Tibial nerve (tissue), 4 donors: Measurements from ENCODE around the gene CNTN2. TPM values are rescaled to one million over a fixed set of nuclear protein-coding genes. Genes with fewer than 3 reads are reported as not detected.

Experiments used
- DNase-seq, 2 donors: peaks; one replicate each; pipeline ENCODE4 v3.0.0-alpha.2; 2019; ENCODE audit warnings: low spot score in 2 of 2
- H3K27ac ChIP-seq, 4 donors: fragments of 200-600 bp; sonication (generic) in 3 of 4; one replicate each; pipeline ENCODE4 v1.5.1; 2017 to 2019; ENCODE audit warnings: mild to moderate bottlenecking in 1 of 4
- H3K27me3 ChIP-seq, 2 donors: fragments of 200-600 bp; sonication (generic) in 1 of 2; one replicate each; pipeline versions ENCODE4 v1.5.1 to v1.6.0; 2017 to 2019
- H3K36me3 ChIP-seq, 3 donors: fragments of 200-600 bp; sonication (generic); one replicate each; pipeline ENCODE4 v1.5.1; 2018 to 2019
- H3K4me1 ChIP-seq, 4 donors: fragments of 200-600 bp; sonication (generic) in 3 of 4; one replicate each; pipeline ENCODE4 v1.5.1; 2017 to 2019
- H3K4me3 ChIP-seq, 4 donors: fragments of 200-600 bp; sonication (generic) in 3 of 4; one replicate each; pipeline ENCODE4 v1.5.1; 2017 to 2019; ENCODE audit warnings: mild to moderate bottlenecking in 1 of 4, moderate library complexity in 1 of 4
- H3K9me3 ChIP-seq, 4 donors: fragments of 200-600 bp; sonication (generic) in 3 of 4; one replicate each; pipeline ENCODE4 v1.5.1; 2017 to 2019
- EP300 ChIP-seq, 2 donors: sonication (generic); formaldehyde crosslinking; IDR thresholded peaks; one replicate each; pipeline ENCODE4 v1.6.1; 2017; ENCODE audit warnings: antibody characterized with exemption in 2 of 2, mild to moderate bottlenecking in 1 of 2
- POLR2A ChIP-seq, 2 donors: fragments of 450-650 bp; IDR thresholded peaks; one replicate each; pipeline ENCODE4 v1.6.1; 2017; ENCODE audit warnings: antibody characterized with exemption in 2 of 2, mild to moderate bottlenecking in 2 of 2, moderate library complexity in 2 of 2
- WGBS, 2 donors: methylation state at CpG; one replicate each; pipeline ENCODE4 v1.1.5; 2018; 5-methylcytosine and 5-hydroxymethylcytosine counted together
- total RNA-seq, 4 donors: library from RNA; depleted of rRNA; stranded (reverse); fragments of >200 nt; gene quantifications; one replicate each; pipeline ENCODE4 v1.1.0, GENCODE V29; 2016
- TF ChIP-seq, protein P1 (sequence below), 5 experiments: fragments of 200-600 bp in 3 of 5; fragments of 450-650 bp in 2 of 5; sonication (generic) in 3 of 5; IDR thresholded peaks; one replicate each; pipeline ENCODE4 v1.5.1; 2016 to 2019; ENCODE audit warnings: antibody characterized with exemption in 5 of 5, mild to moderate bottlenecking in 3 of 5, moderate library complexity in 2 of 5

Gene CNTN2
- total RNA-seq, 4 donors from 2014 or later = 6.1 to 22.2 (median 12.2) TPM

GRCh38 chr1:205028924-205029323 lies 14.1 kb upstream of the CNTN2 start:
- no peaks in the 10 kb centered on the region for H3K9me3 ChIP-seq
- no peaks in the 10 kb centered on the region for H3K4me1 ChIP-seq
- DNase-seq = no peak
- no peaks in the 10 kb centered on the region for H3K36me3 ChIP-seq
- H3K27ac ChIP-seq = no peak overlapping the region
- TF ChIP-seq, protein P1, sequence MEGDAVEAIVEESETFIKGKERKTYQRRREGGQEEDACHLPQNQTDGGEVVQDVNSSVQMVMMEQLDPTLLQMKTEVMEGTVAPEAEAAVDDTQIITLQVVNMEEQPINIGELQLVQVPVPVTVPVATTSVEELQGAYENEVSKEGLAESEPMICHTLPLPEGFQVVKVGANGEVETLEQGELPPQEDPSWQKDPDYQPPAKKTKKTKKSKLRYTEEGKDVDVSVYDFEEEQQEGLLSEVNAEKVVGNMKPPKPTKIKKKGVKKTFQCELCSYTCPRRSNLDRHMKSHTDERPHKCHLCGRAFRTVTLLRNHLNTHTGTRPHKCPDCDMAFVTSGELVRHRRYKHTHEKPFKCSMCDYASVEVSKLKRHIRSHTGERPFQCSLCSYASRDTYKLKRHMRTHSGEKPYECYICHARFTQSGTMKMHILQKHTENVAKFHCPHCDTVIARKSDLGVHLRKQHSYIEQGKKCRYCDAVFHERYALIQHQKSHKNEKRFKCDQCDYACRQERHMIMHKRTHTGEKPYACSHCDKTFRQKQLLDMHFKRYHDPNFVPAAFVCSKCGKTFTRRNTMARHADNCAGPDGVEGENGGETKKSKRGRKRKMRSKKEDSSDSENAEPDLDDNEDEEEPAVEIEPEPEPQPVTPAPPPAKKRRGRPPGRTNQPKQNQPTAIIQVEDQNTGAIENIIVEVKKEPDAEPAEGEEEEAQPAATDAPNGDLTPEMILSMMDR (IDR thresholded peaks at IDR 0.05) = no peak
- TF ChIP-seq EP300 (IDR thresholded peaks at IDR 0.05) = no peak
- no peak for TF ChIP-seq POLR2A (IDR thresholded peaks at IDR 0.05)
- H3K27me3 ChIP-seq = no peaks in the 10 kb centered on the region
- 66 to 74% methylated on average over 4 of the region's 4 CpGs for WGBS, 2 donors
- no peak overlapping the region for H3K4me3 ChIP-seq

- Histone ChIP-seq H3K27me3 (no peaks in the 10 kb centered on the region), H3K27ac (no peak overlapping the region), H3K4me3 (no peak overlapping the region), H3K9me3 (no peaks in the 10 kb centered on the region), H3K36me3 (no peaks in the 10 kb centered on the region), H3K4me1 (no peaks in the 10 kb centered on the region)
- DNase-seq = no peak
- TF ChIP-seq POLR2A (IDR thresholded peaks at IDR 0.05) = no peak
- no peak for TF ChIP-seq EP300 (IDR thresholded peaks at IDR 0.05)
- TF ChIP-seq, protein P1 (IDR thresholded peaks at IDR 0.05) = no peak
- WGBS, 2 donors = 64 to 66% methylated on average over 6 of the region's 6 CpGs
Observed at GRCh38 chr1:205030241-205030640, 12.8 kb upstream of the CNTN2 start.

DNA sequence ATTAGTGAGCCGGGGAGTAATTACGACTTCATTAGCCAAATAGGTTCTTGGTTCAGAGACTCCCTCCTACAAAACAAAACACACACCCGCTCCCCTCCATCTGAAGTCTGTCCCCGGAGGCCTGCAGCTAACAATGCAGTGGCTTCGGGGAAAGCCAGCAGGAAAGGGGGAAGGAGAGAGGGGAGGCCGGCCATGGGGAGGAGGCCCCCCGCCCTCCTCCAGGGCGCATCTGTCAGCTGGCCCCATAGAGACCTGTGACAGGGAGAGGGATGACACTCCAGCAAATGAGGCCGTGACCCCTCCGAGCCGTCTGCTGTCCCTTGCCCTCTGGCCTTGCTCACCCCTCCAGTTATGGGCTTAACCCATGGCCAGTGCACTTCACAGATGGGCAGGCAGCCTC lies 12.1 kb upstream of the CNTN2 start:
- Histone ChIP-seq H3K4me3 (no peak overlapping the region), H3K36me3 (no peaks in the 10 kb centered on the region), H3K9me3 (no peaks in the 10 kb centered on the region), H3K4me1 (no peaks in the 10 kb centered on the region), H3K27me3 (no peaks in the 10 kb centered on the region), H3K27ac (no peak overlapping the region)
- DNase-seq = no peak
- WGBS, 2 donors = 59 to 65% methylated on average over 10 to 11 of the region's 11 CpGs
- TF ChIP-seq EP300 (IDR thresholded peaks at IDR 0.05) (no peak), POLR2A (IDR thresholded peaks at IDR 0.05) (no peak)
- TF ChIP-seq, protein P1 (IDR thresholded peaks at IDR 0.05) = no peak

DNA sequence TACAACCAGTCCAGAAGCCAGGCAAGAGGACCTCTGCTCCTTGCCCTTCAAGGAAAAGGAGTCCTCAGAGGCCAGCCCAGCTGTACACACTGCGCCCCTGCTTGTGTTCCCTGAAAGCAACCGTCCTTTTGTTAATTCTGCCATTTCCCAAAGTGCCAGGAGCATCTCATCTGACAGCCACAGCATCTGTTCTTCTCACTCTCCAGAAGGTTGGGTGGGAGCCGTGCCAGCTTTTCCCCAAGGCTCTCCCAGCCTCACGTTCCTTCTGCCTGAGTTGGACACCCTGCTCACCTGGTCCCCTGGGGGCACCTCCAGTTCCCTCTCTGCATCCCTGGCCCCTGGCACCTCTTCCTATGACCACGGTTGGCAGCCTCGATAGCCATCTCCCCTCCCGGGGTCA lies 10.5 kb upstream of the CNTN2 start:
- TF ChIP-seq POLR2A (IDR thresholded peaks at IDR 0.05) (no peak), EP300 (IDR thresholded peaks at IDR 0.05) (no peak)
- TF ChIP-seq, protein P1 (IDR thresholded peaks at IDR 0.05) = no peak
- no peaks in the 10 kb centered on the region for H3K9me3 ChIP-seq
- no peaks in the 10 kb centered on the region for H3K27me3 ChIP-seq
- no peaks in the 10 kb centered on the region for H3K36me3 ChIP-seq
- WGBS, 2 donors = 87 to 89% methylated on average over 7 of the region's 7 CpGs
- H3K27ac ChIP-seq = no peak overlapping the region
- H3K4me1 ChIP-seq = no peaks in the 10 kb centered on the region
- H3K4me3 ChIP-seq = no peak overlapping the region
- no peak for DNase-seq

DNA sequence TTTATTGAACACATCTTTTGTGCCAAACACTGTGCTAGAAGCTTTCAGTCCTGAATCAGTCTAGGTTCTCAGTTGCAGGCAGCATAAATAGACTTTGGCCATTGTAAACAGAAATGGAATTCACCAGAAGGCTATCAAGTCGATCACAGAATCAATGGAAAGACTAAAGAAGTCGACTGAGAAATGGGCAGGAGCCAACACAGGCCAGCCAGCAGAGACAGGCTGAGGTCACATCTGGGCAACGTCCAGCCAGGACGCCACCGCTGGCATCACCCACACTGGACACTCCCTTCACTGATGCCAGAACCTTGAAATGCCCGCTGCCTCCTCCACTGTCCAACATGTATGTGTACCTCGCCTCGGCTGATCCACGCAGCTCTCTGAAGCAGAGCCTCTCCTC lies 5.5 kb upstream of the CNTN2 start:
- no peak for TF ChIP-seq EP300 (IDR thresholded peaks at IDR 0.05)
- TF ChIP-seq, protein P1 (IDR thresholded peaks at IDR 0.05) = no peak
- DNase-seq = no peak
- Histone ChIP-seq H3K27me3 (no peaks in the 10 kb centered on the region), H3K27ac (no peak overlapping the region), H3K4me1 (peaks cover 0 to 3% (median under 1%) of the 10 kb centered on the region in 4 donors), H3K9me3 (no peaks in the 10 kb centered on the region), H3K36me3 (no peaks in the 10 kb centered on the region), H3K4me3 (no peak overlapping the region)
- 50 to 73% methylated on average over 5 to 9 of the region's 9 CpGs for whole genome bisulfite sequencing, 2 donors
